GM21526 (cell line): ENCODE results near the gene ZMYND8.
"Not testable (repeated sequence)": the region's sequence is repeated elsewhere in the genome, so short reads cannot be mapped to it uniquely, and the experiment has no call there.

Experiments
- ATAC-seq: cut with Tn5 transposase; IDR thresholded peaks from one replicate; pipeline ENCODE4 v1.9.1; 2021; ENCODE audit warnings: moderate library complexity; ENCODE audit not compliant: unreplicated experiment, low FRiP score

Gene ZMYND8

DNA sequence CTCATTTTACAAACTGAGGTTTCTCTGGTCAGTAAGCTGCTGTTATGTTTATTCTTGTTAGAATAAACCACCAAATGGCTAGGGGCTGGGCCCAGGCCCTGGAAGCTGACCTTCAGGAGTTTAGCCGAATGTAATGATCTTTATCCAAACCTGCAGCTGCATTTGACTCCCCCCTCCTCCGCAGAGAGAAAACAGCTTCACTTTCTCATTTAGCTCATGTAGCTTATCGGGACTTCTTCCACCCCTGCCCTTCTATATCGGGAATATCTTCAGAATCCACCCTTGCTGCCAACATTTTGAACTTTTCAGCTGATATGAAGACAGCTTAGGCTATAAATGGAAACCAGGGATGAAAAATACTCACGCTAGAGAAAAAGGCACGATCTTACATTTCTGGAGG, 102.6 kb downstream of the ZMYND8 start:
- no peak for ATAC-seq

DNA sequence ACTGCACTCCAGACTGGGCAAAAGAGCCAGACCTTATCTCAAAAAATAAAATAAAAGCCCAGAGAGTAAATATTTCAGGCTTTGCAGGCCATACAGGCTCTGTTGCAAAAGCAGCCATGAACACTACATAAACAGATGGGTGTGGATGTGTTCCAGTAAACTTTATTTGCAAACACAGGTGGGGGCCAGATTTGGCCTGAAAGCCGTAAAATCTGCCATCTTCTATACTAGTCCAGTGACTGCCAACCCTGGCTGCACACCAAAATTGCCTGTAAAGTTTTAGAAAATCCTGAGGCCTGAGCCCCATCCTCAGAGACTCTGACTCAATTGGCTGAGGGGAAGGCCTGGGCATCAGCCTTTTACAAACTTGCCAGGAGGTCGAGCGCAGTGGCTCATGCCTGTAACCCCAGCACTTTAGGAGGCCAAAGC, 103.6 kb downstream of the ZMYND8 start:
- no peak for ATAC-seq

DNA sequence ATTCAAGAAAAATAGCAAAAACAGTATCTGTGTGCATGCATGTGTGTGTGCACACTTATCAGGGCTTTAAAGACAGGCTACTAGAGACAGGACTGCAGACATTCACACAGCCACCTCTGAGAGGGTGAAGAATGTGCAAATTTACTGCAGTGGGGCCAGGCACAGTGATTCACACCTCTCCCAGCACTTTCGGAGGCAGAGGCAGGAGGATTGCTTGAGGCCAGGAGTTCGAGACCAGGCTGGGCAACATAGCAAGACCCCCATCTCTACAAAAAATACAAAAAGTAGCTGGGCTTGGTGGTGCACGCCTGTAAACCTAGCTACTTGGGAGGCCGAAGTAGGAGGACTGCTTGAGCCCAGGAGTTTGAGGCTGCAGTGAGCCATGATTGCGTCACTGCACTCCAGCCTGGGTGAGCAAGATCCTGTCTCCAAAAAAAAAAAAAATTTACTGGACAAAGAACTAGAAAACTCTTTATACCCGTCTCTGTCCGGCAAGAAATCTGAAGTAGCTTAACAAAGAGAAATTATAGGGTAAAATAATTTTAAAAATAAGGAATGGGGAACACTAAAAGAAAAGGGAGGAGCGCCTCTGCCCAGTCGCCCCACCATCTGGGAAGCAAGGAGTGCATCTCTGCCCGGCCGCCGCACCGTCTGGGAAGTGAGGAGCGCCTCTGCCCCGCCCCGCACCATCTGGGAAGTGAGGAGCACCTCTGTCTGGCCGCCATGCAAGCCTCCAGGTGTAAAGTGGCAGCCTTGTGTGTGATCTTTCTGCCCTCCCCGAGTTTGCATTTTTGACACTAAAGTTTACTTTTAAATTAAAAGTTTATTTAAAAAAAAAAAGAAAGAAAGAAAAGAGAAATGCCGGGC, 105.1 kb downstream of the ZMYND8 start:
- ATAC-seq, result no peak

- ATAC-seq, result no peak
Measured at GRCh38 chr20:47250360-47250759, 106.1 kb downstream of the ZMYND8 start.

DNA sequence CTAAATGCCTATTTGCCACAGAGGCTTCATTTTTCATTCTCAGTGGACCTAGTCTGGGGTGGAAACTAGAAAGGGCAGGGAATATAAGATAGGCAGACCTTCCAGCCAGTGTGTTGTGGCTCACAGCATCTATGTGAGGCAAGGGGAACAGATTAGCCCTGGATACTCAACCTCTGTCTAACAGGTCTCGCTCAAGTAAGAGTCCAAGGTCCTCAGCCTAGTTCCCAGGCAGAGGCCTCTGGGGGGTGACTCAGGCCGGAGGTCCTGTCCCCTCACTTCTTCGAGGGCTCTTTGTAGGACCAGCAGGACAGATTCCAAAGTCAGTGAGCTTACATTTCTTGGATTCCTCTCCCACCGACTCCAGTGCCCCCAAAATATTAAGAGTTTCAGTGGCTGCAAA, 106.6 kb downstream of the ZMYND8 start:
- ATAC-seq, result no peak

- ATAC-seq, result no peak
Measured at GRCh38 chr20:47248448-47248966, 108.0 kb downstream of the ZMYND8 start.

DNA sequence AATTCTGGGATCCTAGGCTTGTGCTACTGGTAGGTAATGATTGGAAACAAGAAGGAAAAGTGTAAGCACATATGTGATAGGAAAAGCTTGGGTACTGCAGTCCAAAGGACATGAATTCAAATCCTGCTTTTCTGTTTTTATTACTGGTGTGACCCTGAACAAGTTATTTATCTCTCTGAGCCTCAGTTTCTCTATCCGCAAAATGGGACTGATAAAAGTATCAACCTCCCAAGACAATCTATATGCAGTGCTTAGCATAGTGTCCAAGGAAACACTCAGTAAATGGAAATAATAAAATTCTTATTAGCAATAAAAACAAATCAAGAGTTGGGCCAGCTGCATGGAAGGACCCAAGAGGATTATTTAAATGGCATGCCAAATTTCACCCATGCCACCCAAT, 108.5 kb downstream of the ZMYND8 start:
- no peak for ATAC-seq

DNA sequence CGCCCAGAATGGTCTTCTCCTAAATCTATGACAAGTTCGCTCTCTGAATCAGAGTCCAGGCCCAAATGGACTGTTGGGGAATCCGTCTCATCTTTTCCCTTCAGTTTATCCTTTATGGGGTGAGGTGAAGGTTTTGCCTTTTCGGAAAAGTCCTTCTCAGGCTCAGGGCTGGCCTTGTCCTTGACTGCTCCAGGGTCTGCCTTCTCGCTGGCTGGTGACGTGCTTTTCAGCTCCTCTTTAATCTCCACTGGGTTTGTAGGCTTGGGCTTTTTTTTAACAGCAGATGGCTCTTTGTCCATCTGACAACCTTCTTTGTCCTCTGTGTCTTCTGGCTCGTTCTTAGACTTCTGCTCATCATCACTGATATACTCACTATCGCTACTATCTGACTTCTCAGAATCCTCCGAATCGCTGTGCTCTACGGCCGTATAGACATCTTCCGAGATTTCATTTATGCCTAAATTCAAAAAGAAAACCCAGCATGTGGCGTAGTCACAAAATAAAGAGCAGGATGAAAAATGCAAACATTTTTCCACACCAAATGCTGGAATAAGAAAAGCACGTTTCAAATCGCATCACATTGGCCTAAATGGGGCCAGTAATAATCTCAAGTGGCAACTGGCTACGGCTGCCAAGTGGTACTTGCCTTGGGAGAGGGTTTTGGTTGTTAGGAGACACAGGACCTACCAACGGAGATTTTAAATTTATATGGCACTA, 110.3 kb downstream of the ZMYND8 start:
- no peak for ATAC-seq

DNA sequence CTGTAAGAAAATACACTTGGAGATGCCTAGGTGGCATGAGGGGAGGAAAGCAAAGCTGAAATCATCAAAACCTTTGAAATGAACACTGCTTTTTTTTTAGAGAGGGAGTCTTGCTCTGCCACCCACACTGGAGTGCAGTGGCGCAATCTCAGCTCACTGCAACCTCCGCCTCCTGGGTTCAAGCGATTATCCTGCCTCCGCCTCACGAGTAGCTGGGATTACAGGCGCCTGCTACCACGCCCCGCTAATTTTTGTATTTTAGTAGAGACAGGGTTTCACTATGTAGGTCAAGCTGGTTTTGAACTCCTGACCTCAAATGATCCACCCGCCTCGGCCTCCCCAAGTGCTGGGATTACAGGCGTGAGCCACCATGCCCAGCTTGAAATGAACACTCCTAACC, 111.3 kb downstream of the ZMYND8 start:
- ATAC-seq, result not testable (repeated sequence)

DNA sequence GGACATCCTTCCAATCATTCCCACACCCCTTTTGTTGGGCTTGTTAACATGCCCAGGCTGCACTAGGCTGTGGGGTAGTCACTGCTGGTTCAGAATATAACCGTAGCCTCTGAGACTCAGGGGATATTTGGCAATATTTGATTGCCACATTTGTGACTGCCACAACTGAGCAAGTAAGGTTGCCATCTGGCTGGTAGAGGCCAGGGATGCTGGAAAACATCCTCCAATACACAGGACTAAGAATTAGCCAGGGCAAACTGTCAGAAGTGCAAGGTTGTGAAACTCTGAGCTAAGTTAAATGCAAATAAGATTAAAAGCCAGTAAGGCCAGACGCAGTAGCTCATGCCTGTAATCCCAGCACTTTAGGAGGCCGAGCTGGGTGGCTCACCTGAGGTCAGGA, 112.0 kb downstream of the ZMYND8 start:
- ATAC-seq, result no peak

DNA sequence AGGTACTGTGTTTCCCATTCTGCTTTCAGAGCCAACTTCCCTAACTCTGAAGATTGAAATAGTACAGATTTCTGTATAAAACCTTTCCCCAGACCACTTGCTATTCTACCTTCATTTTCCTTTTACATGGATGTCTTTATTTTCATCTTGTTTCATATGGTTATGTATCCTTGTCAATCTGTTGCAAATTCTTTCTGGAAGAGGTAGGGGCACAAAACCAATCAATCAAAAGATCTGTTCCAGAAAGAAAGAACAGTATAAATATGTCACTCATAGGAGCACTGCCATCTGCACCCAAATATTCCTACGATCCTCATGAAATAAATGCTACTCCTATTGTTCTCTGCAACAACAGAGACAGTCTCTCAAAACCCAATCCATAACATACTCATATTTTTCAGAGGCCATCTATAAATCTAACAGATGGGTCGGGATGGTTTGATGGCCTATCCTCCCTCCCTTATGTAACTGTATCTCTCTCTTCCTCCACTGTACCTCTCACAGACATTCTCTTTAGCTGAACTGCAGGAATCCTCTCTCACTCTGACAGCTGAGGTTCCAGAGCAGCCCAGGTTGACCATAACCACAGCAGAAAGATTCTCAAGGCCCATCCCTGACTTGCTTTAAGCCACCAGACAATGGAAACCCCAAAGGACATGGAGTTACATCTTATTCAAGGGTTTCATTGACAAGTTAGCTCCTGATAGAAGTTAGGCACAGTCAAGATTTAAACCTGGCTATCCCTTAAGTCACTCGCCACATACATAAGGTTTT, 112.8 kb downstream of the ZMYND8 start:
- no peak for ATAC-seq

GRCh38 chr20:47243003-47243402, 113.5 kb downstream of the ZMYND8 start:
- ATAC-seq, result no peak

DNA sequence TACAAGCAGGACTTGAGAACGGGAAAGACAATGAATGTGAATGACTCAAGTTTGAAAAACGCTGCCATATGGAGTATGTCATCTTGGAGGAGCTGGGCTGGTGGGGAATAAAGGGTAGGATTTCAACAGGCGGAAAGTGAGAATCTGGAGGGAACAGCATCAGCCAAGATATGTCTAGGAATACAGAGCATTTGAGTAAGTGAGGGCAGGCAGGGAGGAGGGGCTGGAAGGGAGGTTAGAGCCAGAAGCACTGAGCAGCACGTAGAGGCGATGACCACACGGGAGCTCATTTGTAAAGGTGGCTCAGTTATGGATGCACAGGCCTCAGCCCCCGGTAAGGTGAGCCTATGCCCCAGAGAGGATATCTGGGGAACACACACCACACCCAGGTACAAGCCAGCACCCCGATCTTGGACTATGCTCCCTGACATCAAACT, 115.1 kb downstream of the ZMYND8 start:
- no peak for ATAC-seq

- not testable (repeated sequence) for ATAC-seq
Measured at GRCh38 chr20:47240096-47240495, 116.4 kb downstream of the ZMYND8 start.

GRCh38 chr20:47239719-47240067, 116.8 kb downstream of the ZMYND8 start:
- ATAC-seq, result no peak

GRCh38 chr20:47238780-47239718, 117.5 kb downstream of the ZMYND8 start:
- ATAC-seq, result no peak

DNA sequence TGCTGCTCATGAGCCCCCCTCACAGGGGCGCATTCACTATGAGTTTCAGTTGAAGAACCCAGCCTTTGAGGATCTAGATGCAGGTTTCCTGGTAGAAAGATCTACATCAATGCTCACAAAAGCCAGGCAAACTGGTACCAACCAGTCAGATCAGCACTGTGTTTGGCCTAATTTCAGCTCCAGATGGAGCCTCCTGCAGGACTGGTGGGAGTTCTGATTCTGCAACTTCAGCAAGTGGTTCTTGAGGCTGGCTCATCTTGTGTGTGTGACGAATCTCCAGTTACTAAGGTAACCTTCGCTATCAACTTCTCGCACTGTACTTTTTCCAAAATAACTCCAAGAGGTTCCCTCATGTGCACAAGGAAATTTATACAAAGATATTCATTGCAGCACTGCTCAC, 118.8 kb downstream of the ZMYND8 start:
- no peak for ATAC-seq

DNA sequence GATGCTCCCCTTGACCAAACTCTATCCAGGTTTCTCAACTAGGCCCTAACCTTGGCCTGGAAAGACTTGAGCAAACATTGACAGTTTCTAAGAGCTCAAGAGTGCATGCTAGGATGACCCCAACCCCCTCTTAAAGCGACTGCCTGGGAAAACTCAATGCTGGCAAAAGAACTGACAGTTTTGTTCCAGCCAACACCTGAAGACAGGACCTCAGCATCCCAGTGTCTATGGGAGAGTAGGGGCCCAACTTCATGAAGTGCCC, 119.9 kb downstream of the ZMYND8 start:
- no peak for ATAC-seq

DNA sequence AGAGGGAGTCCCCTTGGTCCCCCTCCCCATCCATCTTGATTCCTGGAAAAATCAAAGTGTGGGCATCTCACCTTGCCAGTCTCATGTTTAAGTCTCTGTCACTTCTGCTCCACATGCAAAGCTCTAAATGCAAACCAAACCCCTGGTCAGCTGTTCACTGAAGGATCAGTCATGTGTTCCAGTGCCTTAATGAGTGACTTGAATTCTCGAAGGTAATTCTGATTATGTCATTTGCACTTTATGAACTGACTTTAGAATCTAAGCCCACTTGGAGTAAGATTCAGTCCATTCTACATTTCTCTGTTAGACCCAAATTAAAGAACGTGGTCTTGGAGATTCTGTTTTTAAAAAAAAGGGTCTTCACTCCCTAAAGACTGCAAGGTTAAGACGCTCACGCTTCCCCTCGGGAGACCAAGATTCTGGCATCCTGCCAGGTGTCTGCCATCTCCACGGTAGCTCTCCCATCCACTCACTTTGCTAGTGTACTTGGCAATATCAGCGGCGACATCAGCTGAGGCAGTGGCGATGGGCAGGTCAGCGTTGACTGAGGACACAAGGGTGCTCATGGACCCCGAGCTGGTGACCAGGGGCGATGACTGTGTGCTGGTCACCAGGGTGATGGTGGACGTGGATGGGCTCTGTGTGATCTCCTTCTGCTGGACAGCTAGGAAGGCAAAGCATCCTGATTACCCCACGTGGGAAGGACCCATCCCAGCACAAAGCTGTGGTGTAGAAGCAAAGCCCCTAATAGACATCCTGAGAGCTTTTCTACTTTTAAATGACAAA, 120.5 kb downstream of the ZMYND8 start:
- ATAC-seq, result no peak
